Mesenteric fat pad (tissue), 1 donor: ENCODE measurements around the gene SNX19. TPM values are rescaled to one million over a fixed set of nuclear protein-coding genes. Genes with fewer than 3 reads are reported as not detected.
"Not testable (repeated sequence)": the region's sequence is repeated elsewhere in the genome, so short reads cannot be mapped to it uniquely, and the experiment has no call there.

Source experiments
- DNase-seq: peaks from one replicate; pipeline ENCODE4 v3.0.0-alpha.2; 2020; ENCODE audit warnings: low spot score
- long read RNA-seq: library from polyadenylated mRNA; unstranded; transcript quantifications from one replicate; pipeline ENCODE4 v2.0.0, GENCODE V29; 2020
- total RNA-seq: library from RNA; stranded (reverse); fragmentation: NEBNext Ultra II Directional; extraction: Animal tissue kit (Norgen Biotek cat#: 25700); gene quantifications from one replicate; pipeline ENCODE4 v1.2.1, GENCODE V29; 2021
- donor health status: DM: yes; HTN: yes; CAD: no.

The SNX19 gene, protein sequence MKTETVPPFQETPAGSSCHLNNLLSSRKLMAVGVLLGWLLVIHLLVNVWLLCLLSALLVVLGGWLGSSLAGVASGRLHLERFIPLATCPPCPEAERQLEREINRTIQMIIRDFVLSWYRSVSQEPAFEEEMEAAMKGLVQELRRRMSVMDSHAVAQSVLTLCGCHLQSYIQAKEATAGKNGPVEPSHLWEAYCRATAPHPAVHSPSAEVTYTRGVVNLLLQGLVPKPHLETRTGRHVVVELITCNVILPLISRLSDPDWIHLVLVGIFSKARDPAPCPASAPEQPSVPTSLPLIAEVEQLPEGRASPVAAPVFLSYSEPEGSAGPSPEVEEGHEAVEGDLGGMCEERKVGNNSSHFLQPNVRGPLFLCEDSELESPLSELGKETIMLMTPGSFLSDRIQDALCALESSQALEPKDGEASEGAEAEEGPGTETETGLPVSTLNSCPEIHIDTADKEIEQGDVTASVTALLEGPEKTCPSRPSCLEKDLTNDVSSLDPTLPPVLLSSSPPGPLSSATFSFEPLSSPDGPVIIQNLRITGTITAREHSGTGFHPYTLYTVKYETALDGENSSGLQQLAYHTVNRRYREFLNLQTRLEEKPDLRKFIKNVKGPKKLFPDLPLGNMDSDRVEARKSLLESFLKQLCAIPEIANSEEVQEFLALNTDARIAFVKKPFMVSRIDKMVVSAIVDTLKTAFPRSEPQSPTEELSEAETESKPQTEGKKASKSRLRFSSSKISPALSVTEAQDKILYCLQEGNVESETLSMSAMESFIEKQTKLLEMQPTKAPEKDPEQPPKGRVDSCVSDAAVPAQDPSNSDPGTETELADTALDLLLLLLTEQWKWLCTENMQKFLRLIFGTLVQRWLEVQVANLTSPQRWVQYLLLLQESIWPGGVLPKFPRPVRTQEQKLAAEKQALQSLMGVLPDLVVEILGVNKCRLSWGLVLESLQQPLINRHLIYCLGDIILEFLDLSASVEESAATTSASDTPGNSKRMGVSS
- 64.2 TPM for total RNA-seq
- long read RNA-seq, full-length matches to known transcripts: 3 of 46 reads
- long read RNA-seq, partial matches to known transcripts: 7 of 46 reads
- long read RNA-seq, other reads (novel, unspliced or antisense): 36 of 46 reads

DNA sequence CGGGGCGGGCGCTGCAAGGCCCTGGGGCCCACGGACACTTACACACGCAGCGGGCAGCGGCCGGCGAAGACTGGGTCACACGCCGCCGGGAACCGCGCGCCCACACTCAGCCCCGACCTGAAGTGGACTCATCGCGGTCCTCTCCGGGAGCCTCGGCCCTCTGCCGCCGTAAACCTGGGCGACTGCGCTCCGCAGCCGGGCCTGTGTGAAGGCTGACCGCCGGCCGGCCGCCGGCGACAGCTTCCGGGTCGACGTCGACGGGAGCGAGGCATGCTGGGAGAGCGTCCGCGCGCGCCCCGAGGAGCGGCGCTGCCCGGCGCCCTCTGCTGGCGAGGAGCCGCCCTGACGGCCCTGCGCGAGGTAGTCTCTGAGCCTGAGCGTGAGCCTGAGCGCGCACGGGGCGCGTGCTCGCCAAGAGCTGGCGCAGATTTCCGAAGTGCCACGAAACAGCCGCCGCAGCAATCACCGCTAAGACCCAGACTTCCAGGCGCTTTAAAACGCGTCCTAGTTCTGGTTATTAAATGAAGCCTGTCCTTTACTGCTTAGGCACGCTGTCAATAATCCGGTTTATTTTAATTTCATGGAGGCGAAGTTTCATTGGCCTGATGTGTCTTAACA is at the start of gene SNX19:
Gene SNX19, minus strand, starts transcription at position 242 of the 618 bp plus-strand sequence. CDS start 540 bp downstream, outside the sequence.
- DNase-seq: peak; percentile 97

DNA sequence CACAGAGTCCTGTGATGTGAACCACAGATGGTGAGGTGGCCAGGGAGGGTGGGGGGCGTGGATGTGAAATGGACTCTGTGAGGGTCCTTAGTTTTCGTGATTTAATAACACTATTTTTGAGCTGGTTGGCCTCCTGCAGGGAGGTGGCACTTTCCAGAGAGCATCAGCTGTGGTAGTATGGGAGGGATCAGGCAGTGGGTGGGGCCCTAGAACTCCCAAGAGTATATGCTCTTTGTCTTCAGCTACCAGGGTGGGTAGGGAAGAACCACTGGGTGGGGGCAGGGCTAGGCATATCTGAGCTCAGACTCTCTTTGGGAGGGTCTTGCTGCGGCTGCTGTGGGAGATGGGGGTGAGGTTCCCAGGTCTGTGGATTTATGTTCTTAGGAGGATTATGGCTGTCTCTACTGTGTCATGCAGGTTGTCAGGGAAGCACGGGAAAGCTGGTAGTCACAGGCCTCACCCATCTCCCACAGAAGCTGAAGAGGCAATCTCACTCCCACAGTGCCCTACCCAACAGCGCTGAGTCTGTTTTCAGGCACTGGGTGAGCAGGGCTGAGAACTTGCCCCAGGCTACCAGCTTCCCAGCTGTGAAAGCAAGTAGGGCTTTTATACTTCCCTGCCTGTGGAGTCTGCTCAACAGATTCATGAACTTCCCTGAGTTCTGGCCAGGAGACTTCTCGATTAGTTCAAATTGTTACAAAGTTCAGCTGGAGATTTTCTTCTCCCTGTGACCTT is 47.9 kb upstream of the SNX19 start:
- no peak for DNase-seq

DNA sequence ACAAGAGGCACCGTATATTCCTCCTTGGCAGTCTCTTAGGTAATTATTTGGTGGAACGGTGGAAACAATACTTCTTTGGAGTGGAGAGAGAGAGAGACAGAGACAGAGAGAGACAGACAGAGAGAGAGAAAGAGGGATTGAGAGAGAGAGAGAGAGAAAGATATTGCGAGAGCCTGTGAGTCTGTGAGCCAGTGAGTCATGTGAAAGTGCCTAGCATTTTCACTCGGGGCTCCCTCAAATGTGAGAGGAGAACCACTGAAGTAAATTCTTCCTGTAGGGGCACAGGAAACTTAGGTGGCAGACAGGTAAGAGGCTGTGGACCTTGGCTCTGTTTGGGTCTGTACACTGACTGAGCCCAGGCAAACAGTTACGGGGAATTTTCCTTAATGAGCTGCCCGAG is 31.6 kb upstream of the SNX19 start:
- DNase-seq: no peak

DNA sequence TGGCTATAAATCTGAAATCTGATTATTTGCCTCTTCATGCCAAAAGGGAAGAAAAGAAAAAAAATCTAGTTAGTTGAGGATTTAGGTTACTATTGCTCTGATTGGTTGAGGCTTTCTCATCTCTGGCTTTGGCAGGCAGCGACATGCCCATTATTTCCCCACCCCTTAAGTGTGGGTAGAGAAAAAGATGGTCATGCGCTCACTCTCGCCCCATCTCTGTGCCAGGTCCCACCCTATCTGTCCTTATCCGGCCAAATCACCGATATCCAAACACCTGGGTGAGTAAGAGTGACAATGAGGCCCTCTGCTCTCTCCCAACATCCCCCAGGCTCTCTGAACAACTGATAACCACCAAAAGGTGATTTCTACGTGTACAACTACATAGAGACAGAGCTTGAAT is 31.2 kb upstream of the SNX19 start:
- no peak for DNase-seq

DNA sequence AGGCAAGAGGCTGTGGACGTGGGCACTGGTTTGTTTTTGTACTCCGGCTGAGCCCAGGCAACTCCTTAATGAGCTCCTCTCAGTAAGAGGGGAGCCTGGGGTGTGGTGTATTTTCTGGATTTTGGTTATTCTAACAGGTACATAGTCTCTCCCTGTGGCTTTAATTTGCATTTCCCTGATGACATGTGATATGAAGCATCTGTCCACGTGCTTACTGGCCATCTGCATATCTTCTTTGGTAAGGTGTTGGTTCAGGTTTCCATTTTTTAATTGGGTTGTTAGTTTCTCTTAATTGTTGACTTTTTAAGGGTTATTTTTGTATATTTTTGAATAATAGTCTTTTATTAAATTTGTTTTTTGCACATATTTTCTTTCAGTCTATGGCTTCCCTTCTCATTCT is 30.8 kb upstream of the SNX19 start:
- DNase-seq: no peak

DNA sequence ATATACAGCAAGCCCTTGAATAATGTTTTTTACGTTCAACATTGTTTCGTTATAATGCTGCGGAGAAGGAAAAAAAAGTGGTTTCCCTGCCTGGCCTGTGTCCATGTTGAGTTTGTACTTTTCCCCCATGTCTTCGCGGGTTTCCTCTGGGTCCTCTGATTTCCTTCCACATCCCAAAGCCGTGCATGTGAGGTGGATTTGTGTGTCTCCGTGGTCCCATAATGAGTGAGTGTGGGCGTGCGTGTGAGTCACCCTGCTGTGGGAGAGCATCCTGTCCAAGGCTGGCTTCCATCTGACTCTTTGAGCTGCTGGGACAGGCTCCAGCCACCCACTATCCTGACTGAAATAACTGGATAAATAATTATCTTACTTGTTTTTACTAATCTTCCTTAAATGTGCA is 29.6 kb upstream of the SNX19 start:
- no peak for DNase-seq

DNA sequence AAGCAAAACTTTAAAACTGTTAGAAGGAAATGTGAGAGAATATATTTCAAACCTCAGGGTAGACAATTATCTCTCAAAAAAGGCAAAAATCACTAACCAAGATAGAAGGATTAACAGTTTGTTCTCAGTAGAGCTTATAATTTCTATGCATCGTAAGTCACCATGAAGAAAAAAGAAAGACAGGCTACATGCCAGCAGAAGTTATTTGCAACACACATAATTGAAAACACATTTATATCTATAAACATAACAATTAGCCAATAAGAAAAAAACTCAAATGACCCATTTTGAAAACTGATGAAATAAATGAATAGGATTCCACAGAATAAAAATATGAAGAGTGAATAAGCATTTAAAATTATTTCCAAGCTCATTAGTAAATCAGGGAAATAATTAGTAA is 24.4 kb upstream of the SNX19 start:
- DNase-seq: no peak

DNA sequence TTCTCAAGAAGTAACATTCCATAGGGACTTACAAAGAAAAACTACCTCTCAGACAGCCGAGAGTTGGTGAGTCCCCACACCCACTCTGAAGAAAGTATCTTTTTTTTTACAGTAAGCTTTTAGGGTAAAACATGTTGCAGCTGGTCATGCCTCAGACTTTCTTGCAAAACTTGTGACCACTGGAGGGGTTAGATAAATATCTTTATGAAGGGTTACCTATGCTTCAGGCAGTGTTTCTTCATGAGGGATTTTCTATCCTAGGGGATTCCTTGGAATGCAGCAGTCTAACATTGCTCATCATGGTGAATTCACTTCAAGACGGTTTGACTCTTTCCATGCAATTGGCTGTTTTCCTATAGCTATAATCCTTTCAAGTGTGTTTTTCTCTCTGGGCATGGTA is 20.8 kb upstream of the SNX19 start:
- no peak for DNase-seq

DNA sequence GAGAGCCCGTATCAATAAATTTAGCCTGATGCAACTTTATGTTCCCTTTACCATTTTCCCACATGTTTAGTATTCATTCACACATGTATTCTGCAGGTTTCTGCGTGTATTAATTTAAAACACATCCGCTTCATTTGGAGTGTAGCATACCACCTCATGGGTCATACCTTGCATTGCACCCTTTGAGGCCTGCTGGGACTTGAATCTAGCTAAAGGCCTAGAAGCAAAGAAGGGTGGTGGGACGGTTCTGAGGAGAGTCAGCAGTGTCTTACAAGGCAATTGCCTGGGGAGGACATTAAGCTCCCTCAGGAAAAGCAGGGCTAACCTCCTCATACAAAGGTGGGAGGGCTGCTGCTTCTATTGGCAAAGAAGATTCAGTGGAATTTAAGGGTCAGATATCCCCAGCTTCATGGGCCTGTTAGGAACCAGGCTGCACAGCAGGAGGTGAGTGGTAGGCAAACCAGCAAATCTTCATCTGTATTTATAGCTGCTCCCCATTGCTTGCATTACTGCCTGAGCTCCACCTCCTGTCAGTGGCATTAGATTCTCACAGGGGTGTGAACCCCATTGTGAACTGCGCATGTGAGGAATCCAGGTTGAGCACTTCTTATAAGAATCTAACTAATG is 15.9 kb upstream of the SNX19 start:
- DNase-seq: no peak

DNA sequence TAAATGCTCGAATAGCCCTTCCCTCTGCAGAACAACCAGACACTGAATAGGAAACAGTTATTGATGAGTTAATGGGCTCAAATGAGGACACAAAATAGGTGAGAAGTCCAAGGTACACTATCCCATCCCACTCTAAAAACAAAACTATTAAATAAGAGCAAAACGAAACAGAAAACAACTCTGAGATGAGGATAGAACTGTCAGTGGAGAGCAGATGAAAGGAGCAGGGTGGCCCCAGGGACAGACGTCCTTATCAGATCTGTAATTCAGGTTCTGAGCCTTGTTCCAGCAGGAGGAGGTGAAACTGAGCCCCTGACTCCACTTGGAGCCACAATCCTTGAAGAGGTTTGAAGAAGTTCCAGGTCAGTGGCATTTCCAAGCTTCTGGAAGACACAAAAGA is 8.5 kb upstream of the SNX19 start:
- DNase-seq: no peak

DNA sequence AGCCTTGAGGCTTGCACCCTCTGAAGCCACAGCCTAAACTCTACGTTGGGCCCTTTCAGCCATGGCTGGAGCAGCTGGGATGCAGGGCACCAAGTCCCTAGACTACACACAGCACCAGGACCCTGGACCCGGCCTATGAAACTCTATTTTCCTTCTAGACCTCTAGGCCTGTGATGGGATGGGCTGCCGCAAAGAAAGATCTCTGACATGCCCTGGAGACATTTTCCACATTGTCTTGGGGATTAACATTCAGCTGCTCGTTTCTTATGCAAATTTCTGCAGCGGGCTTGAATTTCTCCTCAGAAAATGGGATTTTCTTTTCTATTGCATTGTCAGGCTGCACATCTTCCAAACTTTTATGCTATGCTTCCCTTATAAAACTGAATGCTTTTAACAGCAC is 4.3 kb upstream of the SNX19 start:
- DNase-seq: not testable (repeated sequence)

DNA sequence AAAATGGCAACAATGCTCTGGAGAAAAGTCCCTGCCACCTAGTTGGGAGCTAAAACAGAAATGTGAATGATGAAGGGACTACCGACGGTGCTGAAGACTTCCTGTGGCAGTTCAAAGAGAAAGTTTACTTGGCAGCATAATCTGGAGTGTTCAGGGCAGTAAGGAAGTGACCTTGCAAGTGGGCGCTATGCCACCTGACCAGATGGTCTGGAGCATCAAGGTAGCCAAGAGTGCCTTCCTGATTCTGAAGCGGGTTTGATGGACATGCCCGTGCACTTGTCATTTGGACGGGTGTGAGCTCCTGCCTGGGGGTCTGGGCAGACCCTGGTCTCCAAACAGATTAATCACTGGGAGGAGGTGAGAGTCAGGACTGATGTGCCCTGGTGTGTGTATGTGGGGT is 1.8 kb upstream of the SNX19 start:
- no peak for DNase-seq

DNA sequence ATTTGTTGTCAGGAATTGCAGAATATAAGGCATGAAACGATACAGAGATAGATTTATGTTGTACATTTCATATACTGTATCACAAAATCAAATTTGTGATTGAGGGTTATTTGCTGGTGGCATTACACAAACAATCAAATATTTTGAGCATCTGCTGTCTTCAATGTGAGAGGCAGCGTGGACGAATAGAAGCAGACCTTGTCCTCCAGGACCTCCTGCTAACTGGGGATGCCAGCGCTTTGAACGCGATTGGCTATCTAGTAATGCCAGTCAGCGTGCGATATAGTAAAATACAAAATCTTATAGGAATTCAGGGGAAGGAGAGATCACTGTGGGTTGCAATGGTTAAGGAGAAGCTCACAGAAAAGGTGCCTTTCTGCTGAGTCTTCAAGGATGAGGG is 631 bp upstream of the SNX19 start:
- no peak for DNase-seq

DNA sequence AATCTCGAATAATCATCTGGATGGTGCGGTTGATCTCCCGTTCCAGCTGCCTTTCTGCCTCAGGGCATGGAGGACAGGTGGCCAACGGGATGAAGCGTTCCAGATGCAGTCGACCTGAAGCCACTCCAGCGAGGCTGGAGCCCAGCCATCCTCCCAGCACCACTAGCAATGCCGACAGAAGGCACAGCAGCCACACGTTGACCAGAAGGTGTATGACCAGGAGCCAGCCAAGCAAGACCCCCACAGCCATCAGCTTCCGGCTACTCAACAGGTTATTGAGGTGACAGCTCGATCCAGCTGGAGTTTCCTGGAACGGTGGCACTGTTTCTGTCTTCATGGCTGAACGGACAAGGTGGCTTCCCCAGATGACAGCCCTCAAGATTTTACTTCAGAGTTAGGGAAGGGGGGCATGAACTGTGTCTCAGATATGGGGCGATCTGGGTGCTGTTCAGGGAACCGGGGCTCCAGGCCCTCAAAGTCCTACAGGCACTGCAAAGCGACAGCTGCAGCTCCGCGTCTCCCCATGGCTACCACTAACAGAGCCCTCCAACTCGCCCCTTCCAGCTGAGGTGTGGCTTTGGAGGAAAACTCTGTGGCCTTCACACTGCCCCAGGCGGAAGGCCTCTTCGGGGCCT is 559 bp downstream of the SNX19 start:
- DNase-seq: no peak

DNA sequence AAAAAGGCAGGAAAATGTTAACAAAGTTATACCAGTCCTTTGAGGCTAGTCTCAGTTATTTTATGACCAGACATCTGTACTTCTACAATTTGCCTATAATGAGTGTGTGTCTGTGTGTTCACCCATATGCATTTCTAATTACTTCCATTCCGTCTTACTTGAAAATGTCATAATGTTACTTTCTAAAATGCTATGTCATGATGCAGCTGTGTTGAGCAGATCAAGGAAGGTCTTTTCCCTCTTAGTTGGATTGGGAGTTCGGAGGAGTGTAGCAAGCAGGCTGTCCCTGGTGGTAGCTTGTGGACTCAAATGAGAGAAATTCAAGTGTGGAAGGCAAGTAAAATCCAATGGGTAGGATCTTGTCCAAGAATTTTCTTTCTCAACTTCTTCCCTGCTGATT is 3.0 kb downstream of the SNX19 start:
- DNase-seq: no peak

DNA sequence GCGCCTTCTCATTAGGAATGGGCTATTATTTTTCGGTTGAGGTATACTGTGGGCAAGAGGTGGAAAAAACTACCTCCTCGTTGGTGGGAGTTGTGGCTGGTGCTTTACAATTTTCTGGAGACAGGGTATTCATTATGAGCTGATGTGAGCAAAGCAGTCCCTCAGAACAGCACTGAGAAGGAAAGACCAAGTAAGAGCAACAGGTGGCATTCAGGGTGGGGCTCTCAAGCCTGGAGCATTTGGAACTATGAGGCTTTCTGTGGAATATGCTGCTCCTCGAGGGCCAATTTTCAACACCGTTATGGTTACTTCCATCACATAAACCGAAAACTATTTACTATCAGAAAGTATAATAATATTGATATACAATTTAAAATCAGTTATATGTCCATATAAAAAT is 3.7 kb downstream of the SNX19 start:
- no peak for DNase-seq

DNA sequence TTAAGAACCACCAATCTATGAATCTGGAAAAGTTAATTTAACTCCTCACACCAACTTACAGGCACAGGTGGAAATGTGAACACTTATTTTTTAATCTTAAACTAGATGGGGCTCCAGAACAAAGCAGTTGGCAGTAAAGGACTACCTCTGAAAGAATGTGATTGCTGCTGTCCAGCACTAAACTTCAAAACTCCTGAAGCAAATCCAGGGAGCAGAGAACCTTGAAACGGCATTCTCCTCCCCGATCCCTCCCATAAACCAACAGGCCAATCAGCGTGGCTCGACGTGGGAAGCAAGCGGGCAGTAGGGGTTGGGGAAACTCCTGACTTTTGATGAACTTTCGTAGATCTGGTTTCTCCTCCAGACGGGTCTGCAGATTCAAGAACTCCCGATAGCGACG is 5.0 kb downstream of the SNX19 start:
- no peak for DNase-seq

DNA sequence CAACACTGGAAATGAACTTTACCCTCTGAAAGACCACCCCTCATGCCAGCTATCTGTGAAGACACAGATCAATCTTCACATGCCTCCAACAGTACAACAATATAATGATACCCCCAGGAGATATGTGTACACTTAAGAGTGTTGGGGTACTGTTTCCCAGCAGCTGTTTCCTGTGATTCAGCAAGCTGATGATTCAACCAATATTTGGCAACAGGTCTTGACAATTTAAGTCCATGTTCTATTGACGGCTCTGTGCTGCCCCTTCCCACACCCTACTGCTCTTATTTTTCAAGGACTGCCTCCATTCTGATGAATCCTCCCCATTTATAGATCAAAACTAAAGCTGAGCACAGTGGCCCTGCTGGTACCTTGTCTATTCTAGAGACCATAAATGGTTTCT is 6.6 kb downstream of the SNX19 start:
- DNase-seq: no peak

DNA sequence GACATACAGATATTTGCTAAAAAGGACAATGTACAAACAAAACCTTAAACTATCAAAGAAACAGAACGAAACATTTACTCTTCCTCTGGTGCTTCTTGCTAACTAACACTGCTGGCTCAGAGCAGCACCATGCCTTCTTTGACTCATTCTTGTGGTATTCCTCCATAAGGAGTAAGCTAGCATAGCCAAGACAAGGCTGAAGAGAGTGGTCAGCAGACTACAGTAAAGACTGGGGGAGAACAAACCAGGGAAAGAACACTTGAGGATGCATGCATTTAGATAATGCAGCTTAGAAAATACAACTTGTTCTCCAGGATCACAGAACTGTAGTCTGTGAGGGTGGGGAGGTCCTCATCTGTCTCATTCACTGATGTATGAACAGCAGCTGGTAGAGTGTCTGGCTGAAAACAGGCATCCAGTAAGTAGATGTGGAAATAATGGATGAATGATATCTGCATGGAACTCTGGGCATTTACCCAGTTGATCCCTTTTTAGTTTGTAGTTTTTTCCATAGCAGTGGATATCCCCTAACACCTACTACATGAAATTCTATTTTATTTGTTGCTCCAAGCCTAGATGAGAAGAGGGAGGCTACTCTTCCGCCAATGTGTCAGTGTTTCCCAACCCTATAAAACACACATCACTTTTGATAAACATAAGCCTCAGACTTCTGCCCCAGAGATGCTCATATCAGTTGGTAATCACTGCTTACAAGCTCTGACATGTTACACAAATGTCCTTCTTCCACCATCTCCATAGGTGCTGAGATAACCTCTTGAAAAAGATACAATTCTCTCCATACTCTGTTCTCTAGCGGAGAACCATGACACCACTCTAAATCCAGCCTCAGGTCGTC is 7.3 kb downstream of the SNX19 start:
- no peak for DNase-seq
